IMR-90 (cell line): ENCODE results near the gene EML6. TPM values are rescaled to one million over a fixed set of nuclear protein-coding genes. Genes with fewer than 3 reads are reported as not detected.

Experiments
- ATAC-seq: fragments of 200-7000 bp; cut with Tn5 transposase; 2 replicates; pipeline ENCODE4 v1.9.1; 2020; ENCODE audit warnings: low read depth, mild to moderate bottlenecking, moderate library complexity
- BruUV-seq: library from RNA; stranded (reverse); fragments of 400-500 nt; replicated peaks from 2 replicates; lab custom pipeline; 2021; lab: Mats Ljungman, UMichigan
- CTCF ChIA-PET: fragments of 300-600 bp; formaldehyde crosslinking; extraction: SDS; loops from one replicate; lab custom pipeline; 2021; ENCODE audit warnings: antibody characterized with exemption; lab: Yijun Ruan, JAX
- POLR2A ChIA-PET: fragments of 300-600 bp; sonication (Branson Sonifier 250); formaldehyde crosslinking; loops from one replicate; lab custom pipeline; 2022; ENCODE audit warnings: antibody characterized with exemption; ENCODE audit not compliant: unreplicated experiment; lab: Charles Lee
- DNase-seq: peaks from one replicate; pipeline ENCODE4 v3.0.0; 2013
- H2AFZ ChIP-seq: replicated peaks from 2 replicates; pipeline ENCODE3; 2013; ENCODE audit warnings: low read length, mild to moderate bottlenecking; ENCODE audit not compliant: poor library complexity
- H2AK5ac ChIP-seq: 2 replicates; pipeline ENCODE4 v1.6.1; 2013; ENCODE audit warnings: low read depth, low read length, inconsistent platforms
- H2AK9ac ChIP-seq: replicated peaks from 2 replicates; pipeline ENCODE3; 2013; ENCODE audit warnings: mild to moderate bottlenecking, low read depth, low read length, moderate library complexity; ENCODE audit not compliant: poor library complexity
- H2BK120ac ChIP-seq: 2 replicates; pipeline ENCODE4 v1.6.1; 2013; ENCODE audit warnings: low read depth, low read length, inconsistent platforms
- H2BK15ac ChIP-seq: 3 replicates; pipeline ENCODE4 v1.6.1; 2013; ENCODE audit warnings: low read depth, low read length, inconsistent platforms
- H2BK20ac ChIP-seq: 2 replicates; pipeline ENCODE4 v1.6.1; 2013; ENCODE audit warnings: low read depth, mild to moderate bottlenecking, inconsistent platforms, low read length, moderate library complexity
- H2BK5ac ChIP-seq: 2 replicates; pipeline ENCODE4 v1.6.1; 2013; ENCODE audit warnings: mild to moderate bottlenecking, low read depth, low read length, inconsistent platforms; ENCODE audit not compliant: poor library complexity, severe bottlenecking
- H3K14ac ChIP-seq: replicated peaks from 2 replicates; pipeline ENCODE4 v1.6.1; 2013; ENCODE audit warnings: low read depth, low read length, inconsistent platforms
- H3K18ac ChIP-seq: 2 replicates; pipeline ENCODE4 v1.6.1; 2013; ENCODE audit warnings: low read depth, low read length, control low read depth
- H3K23ac ChIP-seq: 2 replicates; pipeline ENCODE4 v1.6.1; 2013; ENCODE audit warnings: low read depth, low read length, inconsistent platforms
- H3K27ac ChIP-seq: 2 replicates; pipeline ENCODE4 v1.5.1; 2013; ENCODE audit warnings: mild to moderate bottlenecking, control low read depth, low read length; ENCODE audit not compliant: insufficient read depth
- H3K27me3 ChIP-seq: 2 replicates; pipeline ENCODE4 v1.6.1; 2013; ENCODE audit warnings: low read length; ENCODE audit not compliant: control insufficient read depth, insufficient read depth
- H3K36me3 ChIP-seq: 2 replicates; pipeline ENCODE4 v1.6.1; 2013; ENCODE audit warnings: low read length, mixed read lengths; ENCODE audit not compliant: control insufficient read depth, insufficient read depth
- H3K4ac ChIP-seq: 2 replicates; pipeline ENCODE4 v1.6.1; 2013; ENCODE audit warnings: low read depth, low read length, inconsistent platforms
- H3K4me1 ChIP-seq: 2 replicates; pipeline ENCODE4 v1.6.1; 2013; ENCODE audit warnings: low read length, mixed read lengths; ENCODE audit not compliant: control insufficient read depth, insufficient read depth
- H3K4me2 ChIP-seq: 2 replicates; pipeline ENCODE4 v1.6.1; 2013; ENCODE audit warnings: low read depth, mild to moderate bottlenecking, control low read depth, low read length, moderate library complexity
- H3K4me3 ChIP-seq: 2 replicates; pipeline ENCODE4 v1.5.1; 2013; ENCODE audit warnings: low read depth, mild to moderate bottlenecking, control low read depth, low read length, moderate library complexity; ENCODE audit not compliant: insufficient read depth
- H3K56ac ChIP-seq: 2 replicates; pipeline ENCODE4 v1.6.1; 2013; ENCODE audit warnings: low read length, inconsistent platforms; ENCODE audit not compliant: insufficient read depth; ENCODE audit errors: extremely low read depth
- H3K79me1 ChIP-seq, 2 experiments: 2 replicates each; pipeline ENCODE4 v1.6.1; 2013; ENCODE audit warnings: low read length in 2 of 2, inconsistent platforms in 1 of 2, low read depth in 1 of 2
- H3K9ac ChIP-seq: 2 replicates; pipeline ENCODE4 v1.6.1; 2013; ENCODE audit warnings: low read depth, low read length, control low read depth
- H3K9me1 ChIP-seq: 2 replicates; pipeline ENCODE4 v1.6.1; 2013; ENCODE audit warnings: low read length, inconsistent platforms; ENCODE audit not compliant: insufficient read depth
- H3K9me3 ChIP-seq: 2 replicates; pipeline ENCODE4 v1.6.1; 2013; ENCODE audit warnings: low read length; ENCODE audit not compliant: control insufficient read depth, insufficient read depth
- H4K20me1 ChIP-seq: 2 replicates; pipeline ENCODE4 v1.6.1; 2013; ENCODE audit warnings: low read length, inconsistent platforms; ENCODE audit not compliant: insufficient read depth
- H4K5ac ChIP-seq: 2 replicates; pipeline ENCODE4 v1.6.1; 2013; ENCODE audit warnings: mild to moderate bottlenecking, low read depth, low read length, control low read depth
- H4K8ac ChIP-seq, 2 experiments: 2 replicates each; pipeline ENCODE4 v1.6.1; 2013; ENCODE audit warnings: low read depth in 2 of 2, low read length in 2 of 2, control low read depth in 1 of 2, inconsistent platforms in 1 of 2
- H4K91ac ChIP-seq: 2 replicates; pipeline ENCODE4 v1.6.1; 2013; ENCODE audit warnings: low read depth, low read length, inconsistent platforms; ENCODE audit not compliant: insufficient read depth
- BHLHE40 ChIP-seq: fragments of 150-350 bp; IDR thresholded peaks from 2 replicates; pipeline ENCODE4 v1.6.1; 2016; ENCODE audit warnings: mild to moderate bottlenecking, low read depth, low read length
- CEBPB ChIP-seq: IDR thresholded peaks from 2 replicates; pipeline ENCODE4 v1.6.1; 2012; ENCODE audit warnings: low read depth, low read length, improper control_type of control experiment
- CHD1 ChIP-seq: IDR thresholded peaks from 2 replicates; pipeline ENCODE4 v1.6.1; 2012; ENCODE audit warnings: low read depth, low read length, improper control_type of control experiment
- ELK1 ChIP-seq: fragments of 150-350 bp; IDR thresholded peaks from 2 replicates; pipeline ENCODE4 v1.6.1; 2016; ENCODE audit warnings: low read depth, mild to moderate bottlenecking, low read length, moderate library complexity, borderline replicate concordance
- FOS ChIP-seq: fragments of 150-350 bp; IDR thresholded peaks from 2 replicates; pipeline ENCODE4 v1.6.1; 2016; ENCODE audit warnings: low read depth, low read length
- MAFK ChIP-seq: IDR thresholded peaks from 2 replicates; pipeline ENCODE4 v1.6.1; 2012; ENCODE audit warnings: low read depth, low read length, improper control_type of control experiment
- MAZ ChIP-seq: IDR thresholded peaks from 2 replicates; pipeline ENCODE4 v1.6.1; 2012; ENCODE audit warnings: low read depth, mild to moderate bottlenecking, low read length, improper control_type of control experiment, moderate library complexity, borderline replicate concordance
- MXI1 ChIP-seq: IDR thresholded peaks from 2 replicates; pipeline ENCODE4 v1.6.1; 2012; ENCODE audit warnings: low read depth, mild to moderate bottlenecking, low read length, moderate library complexity, borderline replicate concordance
- NFE2L2 ChIP-seq: fragments of 150-350 bp; IDR thresholded peaks from 2 replicates; pipeline ENCODE4 v1.6.1; 2016; ENCODE audit warnings: low read depth, mild to moderate bottlenecking, low read length
- POLR2A ChIP-seq: IDR thresholded peaks from 2 replicates; pipeline ENCODE4 v1.6.1; 2012; ENCODE audit warnings: mild to moderate bottlenecking, low read depth, low read length
- RFX5 ChIP-seq: IDR thresholded peaks from 2 replicates; pipeline ENCODE4 v1.8.0; 2012; ENCODE audit warnings: low read depth, mild to moderate bottlenecking, low read length, moderate library complexity
- SMC3 ChIP-seq: fragments of 150-350 bp; IDR thresholded peaks from 2 replicates; pipeline ENCODE4 v1.6.1; 2016; ENCODE audit warnings: low read depth, mild to moderate bottlenecking, antibody characterized with exemption, low read length, moderate library complexity
- USF2 ChIP-seq: fragments of 150-350 bp; IDR thresholded peaks from 2 replicates; pipeline ENCODE4 v1.6.1; 2017; ENCODE audit warnings: mild to moderate bottlenecking, antibody characterized with exemption, low read length, low read depth
- WGBS, 2 experiments: methylation state at CpG; one replicate each; pipeline versions ENCODE4 v1.1.5 to v1.1.7; 2013; ENCODE audit warnings: missing lambda C conversion rate in 2 of 2; ENCODE audit not compliant: insufficient read length in 1 of 2; ENCODE audit errors: extremely low coverage in 2 of 2; 5-methylcytosine and 5-hydroxymethylcytosine counted together
- dilution Hi-C: fragments of 300-500 bp; cut with HindIII; formaldehyde crosslinking; loops from one replicate; pipeline ENCODE4 v1.14.3; 2018; ENCODE audit warnings: low sequenced_read_pairs; ENCODE audit not compliant: unreplicated experiment
- in situ Hi-C: fragments of 300-500 bp; cut with MboI; formaldehyde crosslinking; loops from 3 replicates; pipeline ENCODE4 v1.14.3; 2019; ENCODE audit warnings: low sequenced_read_pairs, inconsistent platforms, mixed read lengths
- intact Hi-C: fragments of 100-400 bp; cut with micrococcal nuclease; formaldehyde crosslinking; loops from 2 replicates; pipeline ENCODE4 v1.10.0; 2022
- polyA plus RNA-seq, 3 experiments: library from polyadenylated mRNA; depleted of rRNA; stranded (reverse); fragments of >200 nt; gene quantifications; 2 replicates each; pipeline ENCODE4 v1.2.3, GENCODE V29; 2012; ENCODE audit warnings: low replicate concordance in 1 of 3
- total RNA-seq: library from RNA; depleted of rRNA; stranded (reverse); fragments of >200 nt; gene quantifications from 2 replicates; pipeline ENCODE4 v1.2.3, GENCODE V29; 2012
- TF ChIP-seq, protein P1 (sequence below): conservative IDR thresholded peaks from 2 replicates; pipeline ENCODE4 v1.5.1; 2012; ENCODE audit warnings: mild to moderate bottlenecking, low read depth, low read length, improper control_type of control experiment

Gene EML6
- total and polyA plus RNA-seq, 2 of the 4 experiments (the other 2 are of a cell fraction) = 0.18 to 0.19 TPM

DNA sequence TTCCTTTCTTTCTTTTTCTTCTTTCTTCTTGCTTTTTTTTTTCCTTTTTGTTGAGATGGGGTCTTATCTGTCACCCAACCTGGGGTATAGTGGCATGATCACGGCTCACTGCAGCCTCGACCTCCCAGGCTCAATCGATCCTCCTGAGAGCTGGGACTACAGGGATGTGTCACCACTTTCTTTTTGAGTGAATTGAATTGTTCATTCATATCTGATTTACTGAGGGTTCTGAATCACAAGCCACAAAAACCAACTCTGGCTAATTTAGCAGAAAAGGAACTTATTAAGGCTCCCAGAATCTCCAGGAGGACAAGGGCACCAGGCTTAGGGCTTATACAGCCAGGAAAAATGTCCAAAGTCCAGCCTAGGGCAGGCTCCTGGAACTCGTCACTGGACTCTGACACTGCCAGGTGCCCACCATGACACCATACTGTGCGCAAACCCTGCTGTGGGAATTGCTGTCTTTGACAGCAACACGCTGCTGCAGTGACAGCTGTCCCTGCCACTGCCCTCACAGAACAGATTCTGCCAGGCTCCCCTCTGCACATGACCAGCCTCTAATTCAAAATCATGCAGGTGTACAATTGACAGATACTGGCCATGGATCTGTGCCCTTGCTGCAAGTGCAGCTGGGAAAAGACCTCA is 42.9 kb upstream of the EML6 start:
- intact Hi-C loops (no loop called here), dilution Hi-C loops (no loop called here), in situ Hi-C loops (no loop called here)
- Histone ChIP-seq H3K14ac (no peak overlapping the region), H3K4me2 (no peak overlapping the region), H2BK15ac (no peak overlapping the region), H3K27me3 (peaks cover 2% of the 10 kb centered on the region; the same call in 1 of the 2 replicates), H4K20me1 (no peaks in the 10 kb centered on the region), H3K4me1 (peaks cover 7% of the 10 kb centered on the region), H2BK120ac (no peak overlapping the region), H3K4ac (no peak overlapping the region), H3K36me3 (no peaks in the 10 kb centered on the region), H3K79me1 (no peaks in the 10 kb centered on the region), H3K18ac (no peak overlapping the region), H3K9ac (no peak overlapping the region), H3K9me1 (peaks cover 8% of the 10 kb centered on the region; the same call in 1 of the 2 replicates), H4K8ac (no peak overlapping the region), H2BK20ac (no peak overlapping the region), H3K4me3 (no peak overlapping the region), H3K23ac (no peak overlapping the region), H2BK5ac (no peak overlapping the region), H3K9me3 (no peaks in the 10 kb centered on the region), H3K27ac (no peak overlapping the region), H2AK5ac (no peak overlapping the region), H2AK9ac (no peak overlapping the region), H4K5ac (no peak overlapping the region), H2AFZ (peak overlapping the region; percentile 48), H4K91ac (no peak overlapping the region), H3K56ac (no peak overlapping the region)
- TF ChIP-seq BHLHE40 = no peak
- TF ChIP-seq, protein P1, sequence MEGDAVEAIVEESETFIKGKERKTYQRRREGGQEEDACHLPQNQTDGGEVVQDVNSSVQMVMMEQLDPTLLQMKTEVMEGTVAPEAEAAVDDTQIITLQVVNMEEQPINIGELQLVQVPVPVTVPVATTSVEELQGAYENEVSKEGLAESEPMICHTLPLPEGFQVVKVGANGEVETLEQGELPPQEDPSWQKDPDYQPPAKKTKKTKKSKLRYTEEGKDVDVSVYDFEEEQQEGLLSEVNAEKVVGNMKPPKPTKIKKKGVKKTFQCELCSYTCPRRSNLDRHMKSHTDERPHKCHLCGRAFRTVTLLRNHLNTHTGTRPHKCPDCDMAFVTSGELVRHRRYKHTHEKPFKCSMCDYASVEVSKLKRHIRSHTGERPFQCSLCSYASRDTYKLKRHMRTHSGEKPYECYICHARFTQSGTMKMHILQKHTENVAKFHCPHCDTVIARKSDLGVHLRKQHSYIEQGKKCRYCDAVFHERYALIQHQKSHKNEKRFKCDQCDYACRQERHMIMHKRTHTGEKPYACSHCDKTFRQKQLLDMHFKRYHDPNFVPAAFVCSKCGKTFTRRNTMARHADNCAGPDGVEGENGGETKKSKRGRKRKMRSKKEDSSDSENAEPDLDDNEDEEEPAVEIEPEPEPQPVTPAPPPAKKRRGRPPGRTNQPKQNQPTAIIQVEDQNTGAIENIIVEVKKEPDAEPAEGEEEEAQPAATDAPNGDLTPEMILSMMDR = no peak
- TF ChIP-seq ELK1 = no peak
- no peak for TF ChIP-seq USF2
- TF ChIP-seq FOS = no peak
- no peak for TF ChIP-seq NFE2L2
- no peak for TF ChIP-seq SMC3
- no peak for TF ChIP-seq RFX5
- TF ChIP-seq MXI1 = no peak
- TF ChIP-seq POLR2A = no peak
- no peak for TF ChIP-seq MAZ
- no peak for TF ChIP-seq CEBPB
- no peak for TF ChIP-seq CHD1
- TF ChIP-seq MAFK = no peak
- DNase-seq (peak; percentile 45), ATAC-seq (no peak)
- CTCF ChIA-PET = interaction anchor here (0.7 kb wide), 2 partner anchors 12 to 14 kb away, joined by 3 to 8 read pairs; no protein-coding TSS in a partner anchor
- BruUV-seq = no TSS peak
- no CpG with 5 or more reads among the region's 6 CpGs for WGBS, 2 experiments
- POLR2A ChIA-PET = no interaction called here
